ENCODE results near the gene CALN1. TPM values are rescaled to one million over a fixed set of nuclear protein-coding genes. Genes with fewer than 3 reads are reported as not detected.
"Not testable (repeated sequence)": the region's sequence is repeated elsewhere in the genome, so short reads cannot be mapped to it uniquely, and the experiment has no call there.

Gene CALN1
- total RNA-seq, 1 donor from 2014 or later, result 0.13 TPM

GRCh38 chr7:72409638-72410015 lies 2.5 kb downstream of the CALN1 start:
- no peak for DNase-seq (ENCODE audit: low read depth in 2 of 2)

DNA sequence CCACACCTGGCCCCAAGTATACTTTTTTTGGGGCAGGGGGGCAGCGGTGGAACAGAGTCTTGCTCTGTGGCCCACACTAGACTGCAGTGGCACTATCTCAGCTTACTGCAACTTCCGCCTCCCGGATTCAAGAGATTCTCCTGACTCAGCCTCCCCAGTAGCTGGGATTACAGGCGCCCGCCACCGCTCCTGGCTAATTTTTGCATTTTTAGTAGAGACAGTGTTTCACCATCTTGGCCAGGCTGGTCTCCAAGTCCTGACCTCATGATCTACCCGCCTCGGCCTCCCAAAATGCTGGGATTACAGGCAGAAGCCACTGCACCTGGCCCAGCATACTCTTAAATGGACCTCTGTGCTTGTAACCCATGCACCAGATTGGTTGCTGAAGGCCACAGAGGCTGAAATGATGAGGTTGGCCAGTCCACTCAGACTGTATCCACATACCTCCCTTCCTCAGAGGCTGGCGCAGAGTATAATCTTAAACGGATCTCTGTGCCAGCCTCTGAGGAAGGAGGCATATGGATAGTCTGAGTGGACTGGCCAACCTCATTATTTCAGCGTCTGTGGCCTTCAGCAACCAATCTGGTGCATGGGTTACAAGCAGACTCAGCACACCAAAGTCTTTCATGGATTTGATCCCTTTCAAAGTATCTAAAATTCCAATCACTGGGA lies 3.0 kb downstream of the CALN1 start:
- DNase-seq (ENCODE audit: low read depth in 2 of 2), result no peak

GRCh38 chr7:72406820-72407403 lies 5.2 kb downstream of the CALN1 start:
- no peak for DNase-seq (ENCODE audit: low read depth in 2 of 2)

DNA sequence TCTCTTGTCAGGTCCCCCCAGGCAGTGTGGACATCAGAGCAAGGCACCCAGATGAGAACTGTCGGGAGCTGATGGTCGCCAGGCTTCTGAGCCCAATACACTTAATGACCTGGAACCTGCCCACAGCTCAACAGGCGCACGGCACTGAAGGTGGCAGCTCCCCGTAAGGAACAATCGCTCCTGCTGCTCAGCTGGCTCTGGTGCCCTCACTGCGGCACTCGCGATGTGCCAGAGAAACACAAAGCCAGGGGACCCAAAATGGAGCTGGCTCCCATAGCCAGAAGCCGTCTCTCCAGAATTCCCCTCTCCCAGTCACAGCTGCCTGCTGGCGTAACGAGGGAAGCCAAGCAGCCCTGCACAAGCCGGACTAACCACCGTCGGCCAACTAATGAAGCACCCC lies 6.3 kb downstream of the CALN1 start:
- DNase-seq (ENCODE audit: low read depth in 2 of 2), result no peak

DNA sequence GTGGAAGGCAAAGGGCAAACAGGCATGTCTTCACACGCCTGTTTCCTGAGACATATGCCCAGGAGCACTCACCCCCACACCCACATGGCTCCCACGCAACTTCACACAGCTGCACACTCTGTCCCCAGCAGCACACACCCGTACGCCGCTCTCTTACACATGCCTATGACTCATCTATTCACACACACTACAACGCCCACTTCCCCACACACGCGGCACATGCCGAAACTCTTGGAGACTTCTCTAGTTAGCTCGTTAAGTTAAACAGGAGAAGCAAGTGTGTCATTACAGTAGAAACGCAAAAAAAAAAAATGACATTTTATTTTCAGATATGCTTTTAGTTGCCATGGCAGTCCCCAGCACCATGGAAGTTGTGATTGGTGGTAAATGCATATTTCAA lies 6.7 kb downstream of the CALN1 start:
- DNase-seq (ENCODE audit: low read depth in 2 of 2), result no peak

DNA sequence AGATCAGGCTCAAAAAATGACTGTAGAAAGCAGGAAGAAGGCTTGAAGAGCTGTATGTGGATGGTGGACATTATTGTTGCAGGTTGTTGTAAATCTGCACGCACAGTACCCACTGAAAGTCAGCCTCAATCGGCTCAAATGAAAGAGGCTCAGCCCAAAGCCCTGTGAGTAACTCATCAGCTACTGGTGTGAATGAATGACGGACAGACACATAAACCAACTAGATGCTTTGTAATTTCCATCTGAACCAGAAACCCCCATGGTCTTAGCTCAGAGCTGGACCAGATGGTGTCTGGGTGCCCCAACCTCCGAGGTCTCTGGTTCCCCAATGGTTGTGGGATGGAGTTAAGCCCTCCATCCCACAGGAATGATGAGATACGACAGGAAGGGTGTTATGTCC lies 7.4 kb downstream of the CALN1 start:
- no peak for DNase-seq (ENCODE audit: low read depth in 2 of 2)

- no peak for DNase-seq (ENCODE audit: low read depth in 2 of 2)
Measured at GRCh38 chr7:72403458-72404076, 8.6 kb downstream of the CALN1 start.

DNA sequence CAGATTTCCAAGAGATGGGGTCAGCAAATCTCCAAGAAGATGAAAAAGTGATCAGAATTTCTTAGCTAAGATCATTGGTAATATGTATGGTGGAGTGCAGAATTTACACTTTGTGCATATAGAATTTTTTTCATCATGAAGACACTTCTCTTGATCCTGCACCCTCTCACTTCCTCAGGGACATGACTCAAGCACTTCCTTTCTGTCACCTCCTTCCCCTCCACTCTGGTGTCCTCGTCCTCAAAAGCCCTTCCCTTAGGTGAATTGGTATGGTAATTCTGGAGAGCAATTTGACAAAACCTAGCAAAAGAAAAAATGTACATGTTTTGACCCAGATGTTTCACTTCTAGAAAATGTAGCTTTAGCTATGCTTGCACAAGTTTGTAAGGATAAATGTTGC lies 18.1 kb downstream of the CALN1 start:
- no peak for DNase-seq (ENCODE audit: low read depth in 2 of 2)

DNA sequence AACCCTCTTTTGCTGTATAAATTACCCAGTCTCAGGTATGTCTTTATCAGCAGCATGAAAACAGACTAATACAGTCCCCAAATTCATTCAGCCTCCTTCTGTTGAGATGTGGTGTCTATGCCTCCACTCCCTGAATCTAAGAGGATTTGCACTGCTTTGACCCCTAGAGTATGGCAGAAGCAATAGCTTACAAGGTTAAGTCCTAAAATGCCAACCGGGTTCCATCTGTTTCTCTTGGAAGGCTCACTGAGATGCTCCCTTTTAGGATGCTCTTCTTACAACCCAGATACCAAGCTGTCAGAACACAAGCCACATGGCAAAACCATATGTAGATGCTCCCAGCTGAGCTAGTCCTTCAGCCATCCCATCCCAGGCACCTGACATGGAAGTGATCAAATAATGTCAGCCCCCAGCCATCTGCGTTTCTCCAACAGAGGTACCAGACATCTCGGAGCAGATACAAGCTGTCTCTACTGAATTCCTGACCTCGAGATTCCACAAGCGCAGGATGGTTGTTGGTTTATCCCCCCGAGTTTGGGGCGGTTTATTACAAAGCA lies 20.2 kb downstream of the CALN1 start:
- DNase-seq (ENCODE audit: low read depth in 2 of 2), result no peak

DNA sequence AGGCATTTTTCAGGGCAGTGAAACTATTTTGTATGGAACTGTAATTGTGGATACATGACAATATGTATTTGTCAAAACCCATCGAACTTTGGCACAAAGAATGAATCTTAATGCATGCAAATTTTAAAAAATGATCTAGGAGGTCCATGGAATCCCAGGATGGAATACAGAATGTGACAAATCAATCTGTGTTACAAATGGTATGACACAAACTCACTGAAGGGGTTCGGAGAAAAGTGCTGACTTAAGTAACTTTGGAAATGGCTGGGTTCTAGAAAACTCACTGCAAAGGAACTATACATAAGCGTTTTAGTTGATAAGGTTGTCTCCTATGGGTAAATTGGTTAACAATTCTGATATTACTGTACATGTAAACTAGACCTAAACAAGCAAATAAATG lies 26.0 kb downstream of the CALN1 start:
- no peak for DNase-seq (ENCODE audit: low read depth in 2 of 2)

GRCh38 chr7:72362246-72362645 lies 49.9 kb downstream of the CALN1 start:
- no peak for DNase-seq (ENCODE audit: low read depth in 2 of 2)

DNA sequence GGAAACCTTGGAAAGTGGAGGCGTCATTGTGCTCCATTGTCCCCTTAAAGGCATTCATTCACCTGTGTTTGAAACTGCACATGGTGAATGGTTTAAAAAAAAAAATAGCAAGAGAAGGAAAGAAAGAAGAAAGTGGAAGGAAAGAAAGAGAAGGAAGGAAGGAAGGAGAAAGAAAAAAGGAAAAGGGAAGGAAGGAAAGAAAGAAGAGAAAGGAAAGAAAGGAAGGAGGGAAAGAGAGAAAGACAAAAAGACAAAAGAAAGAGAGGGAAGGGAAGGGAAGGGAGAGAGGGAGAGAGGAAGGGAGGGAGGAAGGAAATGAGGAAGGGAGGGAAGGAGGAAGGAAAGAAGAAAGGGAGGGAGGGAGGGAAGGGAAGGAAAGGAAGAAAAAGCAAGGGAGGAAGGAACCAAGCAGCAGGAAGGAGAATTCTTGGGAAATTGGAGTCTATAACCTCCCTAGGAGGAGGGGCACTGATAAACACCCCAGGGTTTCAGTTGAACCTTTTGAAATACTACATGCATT lies 66.9 kb downstream of the CALN1 start:
- DNase-seq (ENCODE audit: low read depth in 2 of 2), result no peak

DNA sequence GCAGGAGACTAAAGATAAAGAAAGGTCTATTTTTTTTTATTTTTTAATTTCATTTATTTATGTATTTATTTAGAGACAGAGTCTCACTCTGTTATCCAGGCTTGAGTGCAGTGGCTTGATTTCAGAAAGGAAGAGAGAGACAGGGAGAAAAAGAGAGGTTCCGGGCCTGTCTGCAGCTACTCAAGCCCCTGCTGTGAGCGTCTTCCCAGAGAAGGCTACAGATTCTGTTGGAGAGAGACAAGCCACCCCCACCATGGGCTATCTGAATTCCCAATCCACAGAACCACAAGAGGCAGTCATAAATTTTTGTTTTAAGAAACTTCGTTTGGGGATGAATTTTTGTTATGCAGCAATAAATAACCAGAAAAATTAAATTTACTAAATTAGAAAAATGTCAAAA lies 68.1 kb downstream of the CALN1 start:
- no peak for DNase-seq (ENCODE audit: low read depth in 2 of 2)

DNA sequence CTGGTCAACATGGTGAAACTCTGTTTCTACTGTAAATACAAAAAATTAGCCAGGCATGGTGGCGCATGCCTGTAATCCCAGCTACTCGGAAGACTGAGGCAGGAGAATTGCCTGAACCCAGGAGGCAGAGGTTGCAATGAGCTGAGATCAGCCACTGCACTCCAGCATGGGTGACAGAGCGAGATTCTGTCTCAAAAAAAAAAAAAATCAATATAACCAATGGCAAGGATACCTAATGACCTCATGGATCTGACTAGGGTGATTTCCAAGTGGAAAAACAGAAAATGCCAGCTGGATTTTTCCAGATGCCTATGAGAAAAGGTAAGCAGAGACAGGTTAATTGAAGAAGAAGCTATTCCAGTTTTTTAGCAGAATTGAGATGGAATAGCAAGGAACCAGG lies 68.8 kb downstream of the CALN1 start:
- not testable (repeated sequence) for DNase-seq (ENCODE audit: low read depth in 2 of 2)

GRCh38 chr7:72337390-72338167 lies 74.6 kb downstream of the CALN1 start:
- no peak for DNase-seq (ENCODE audit: low read depth in 2 of 2)

DNA sequence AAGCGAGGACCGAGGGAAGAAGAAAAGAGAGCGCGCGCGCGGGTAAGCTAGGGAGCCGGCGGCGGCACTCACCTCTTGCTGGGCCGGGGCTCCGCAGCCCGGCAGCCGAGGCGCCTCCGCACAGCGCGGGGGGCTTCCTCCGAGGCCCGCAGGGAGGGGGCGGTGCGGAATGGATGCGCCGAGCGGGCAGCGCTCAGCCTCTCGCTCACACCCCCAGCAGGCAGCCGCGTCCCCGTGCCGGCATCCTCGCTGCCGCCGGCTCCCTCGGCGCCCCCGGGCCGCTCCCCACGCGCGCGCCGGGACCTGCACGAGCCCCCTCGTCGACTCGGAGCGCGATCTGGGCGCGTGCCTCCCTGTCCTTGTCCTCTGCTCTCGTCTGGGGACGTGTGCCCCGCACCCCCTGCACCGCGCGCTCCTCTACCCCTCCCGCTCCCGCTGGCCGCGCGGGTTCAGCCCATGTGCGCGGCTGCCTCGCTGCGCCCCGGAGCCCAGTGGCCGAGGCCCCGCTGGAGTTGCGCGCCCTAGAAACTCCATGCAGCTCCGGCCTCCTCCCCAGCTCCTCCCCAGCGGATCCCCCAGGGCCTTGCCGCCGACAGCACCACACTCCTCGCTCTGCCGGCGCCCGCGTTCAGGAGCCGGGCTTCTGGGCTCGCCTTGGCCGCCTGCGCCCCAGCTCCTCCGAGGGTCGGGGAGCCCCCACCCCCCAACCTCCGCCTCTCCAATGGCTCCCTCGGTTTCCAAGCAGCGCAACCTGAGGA lies 75.3 kb downstream of the CALN1 start:
- no peak for DNase-seq (ENCODE audit: low read depth in 2 of 2)

DNA sequence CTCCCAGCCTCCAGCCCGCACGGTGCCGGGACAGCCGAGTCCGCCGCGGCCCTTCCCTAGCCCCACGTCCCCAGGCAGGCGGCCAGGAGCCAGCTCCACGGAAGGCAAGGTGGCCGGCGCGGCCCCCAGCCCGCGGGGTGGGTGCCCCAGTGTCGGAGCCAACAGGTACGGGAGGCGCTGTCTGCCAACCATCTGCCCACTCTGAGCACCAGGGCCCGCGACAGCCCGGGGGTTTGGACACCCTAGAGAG lies 75.8 kb downstream of the CALN1 start:
- no peak for DNase-seq (ENCODE audit: low read depth in 2 of 2)

DNA sequence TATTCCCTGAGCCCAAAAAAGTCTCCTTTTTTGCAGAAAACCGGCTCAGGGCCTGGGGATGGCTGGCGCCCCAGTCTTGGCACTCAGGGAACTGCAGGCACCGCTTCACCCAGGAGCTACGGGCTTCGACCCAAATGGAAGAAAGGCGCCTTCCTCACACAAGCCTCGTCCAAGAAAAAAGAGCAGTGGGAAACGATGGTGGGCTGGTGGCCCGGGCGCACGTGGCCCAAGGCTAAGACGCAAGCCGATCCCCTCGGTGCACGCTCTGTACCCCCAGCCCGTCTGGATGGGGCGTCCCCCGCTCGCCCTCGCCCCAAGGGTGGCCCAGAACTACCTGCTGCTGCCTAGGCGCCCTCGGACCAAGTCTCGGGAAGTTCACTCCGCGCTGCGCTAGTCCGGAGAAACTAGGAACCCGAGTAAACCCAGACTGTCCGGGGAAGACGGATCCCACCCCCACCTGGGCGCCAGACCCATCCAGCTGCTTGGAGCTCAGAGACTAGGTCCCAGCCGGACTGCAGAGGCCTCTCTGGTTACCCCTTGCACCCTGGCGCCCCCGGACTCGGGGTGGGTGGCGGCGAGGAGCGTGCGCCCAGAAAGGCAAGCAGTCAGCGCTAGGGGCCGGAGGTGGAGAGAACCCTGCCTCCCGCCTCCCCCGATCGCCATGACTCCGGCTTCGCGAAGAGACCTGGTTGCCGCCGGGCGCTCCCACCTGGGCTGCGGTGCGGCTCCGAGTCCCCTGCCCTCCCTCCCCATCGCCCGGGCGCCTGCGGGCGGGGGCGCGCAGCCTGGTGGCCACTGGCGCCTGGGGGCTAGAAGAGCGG lies 76.4 kb downstream of the CALN1 start:
- no peak for DNase-seq (ENCODE audit: low read depth in 2 of 2)

- DNase-seq (ENCODE audit: low read depth in 2 of 2), result no peak
Measured at GRCh38 chr7:72334698-72335097, 77.4 kb downstream of the CALN1 start.

- DNase-seq (ENCODE audit: low read depth in 2 of 2), result peak in 1 of 2 donors; percentile 18
Measured at GRCh38 chr7:72334066-72334465, 78.1 kb downstream of the CALN1 start.

DNA sequence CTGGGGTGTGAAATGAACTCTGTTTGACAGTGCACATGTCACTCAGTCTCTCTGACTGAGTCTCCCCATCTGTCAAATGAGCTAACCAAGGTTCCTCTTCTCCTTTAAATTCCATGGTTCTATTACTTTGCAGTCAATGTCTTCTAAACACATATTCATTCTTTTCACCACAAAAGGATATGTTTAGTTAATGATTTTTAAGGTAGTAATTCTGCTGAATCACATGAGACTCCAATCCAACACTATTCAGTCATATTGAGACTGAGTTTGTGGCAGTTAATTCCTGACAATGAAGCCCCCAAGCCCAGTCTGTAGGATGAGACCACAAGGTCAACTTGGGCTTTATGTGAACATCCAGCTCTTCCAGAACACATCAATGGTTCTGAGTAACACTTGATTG lies 85.3 kb downstream of the CALN1 start:
- no peak for DNase-seq (ENCODE audit: low read depth in 2 of 2)

All from dermis microvascular lymphatic vessel endothelial cell (primary cell).